ENCODE data around the gene SMIM15.
"Not testable (repeated sequence)": the region's sequence is repeated elsewhere in the genome, so short reads cannot be mapped to it uniquely, and the experiment has no call there.

Gene SMIM15, protein sequence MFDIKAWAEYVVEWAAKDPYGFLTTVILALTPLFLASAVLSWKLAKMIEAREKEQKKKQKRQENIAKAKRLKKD

DNA sequence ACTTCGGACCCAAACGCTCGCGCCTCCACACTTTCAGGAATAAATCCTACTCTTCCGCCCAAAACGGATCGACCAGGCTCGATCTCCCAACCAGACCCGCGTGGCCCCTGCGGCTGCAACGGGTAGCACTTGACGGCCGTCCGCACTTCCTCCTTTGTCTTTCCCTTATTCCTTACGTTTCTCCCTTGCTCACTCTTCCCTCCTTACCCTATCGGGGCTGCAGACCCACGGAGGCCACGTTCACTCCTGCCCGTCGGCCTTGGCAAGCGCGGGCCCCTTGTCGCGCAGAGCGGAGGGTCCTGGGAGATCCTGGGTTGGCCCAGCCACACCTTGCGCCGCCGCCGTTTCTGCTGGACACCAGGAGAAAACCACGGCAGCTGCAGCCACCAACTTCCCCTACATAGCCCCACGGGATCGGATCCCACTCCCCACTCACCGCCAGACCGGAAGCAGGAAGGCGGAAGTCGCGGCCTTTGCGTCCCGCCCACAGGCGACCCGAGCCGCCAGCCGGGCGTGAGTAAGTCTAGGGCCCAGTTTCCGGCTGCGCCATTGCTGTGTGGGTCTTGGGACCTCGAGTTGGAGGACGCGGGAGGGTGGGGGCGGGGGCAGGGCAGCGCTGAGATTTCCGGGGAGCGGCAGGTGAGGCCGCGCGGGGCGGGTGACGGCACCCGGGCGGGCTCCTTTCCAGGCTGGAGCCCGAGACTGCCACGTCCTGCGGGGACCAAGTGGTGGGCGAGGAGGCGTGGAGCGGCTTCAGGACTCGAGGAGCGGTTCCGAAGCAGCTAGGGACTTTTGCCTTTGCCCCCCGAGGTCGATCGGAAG is at the start of gene SMIM15:
Gene SMIM15 (minus strand): TSS at position 459 of the 822 bp plus-strand sequence. CDS start 2,297 bp downstream, outside the sequence.
- peak; percentile 57 to 74 for DNase-seq (ENCODE audit: low read depth in 2 of 2, low spot score in 1 of 2)

DNA sequence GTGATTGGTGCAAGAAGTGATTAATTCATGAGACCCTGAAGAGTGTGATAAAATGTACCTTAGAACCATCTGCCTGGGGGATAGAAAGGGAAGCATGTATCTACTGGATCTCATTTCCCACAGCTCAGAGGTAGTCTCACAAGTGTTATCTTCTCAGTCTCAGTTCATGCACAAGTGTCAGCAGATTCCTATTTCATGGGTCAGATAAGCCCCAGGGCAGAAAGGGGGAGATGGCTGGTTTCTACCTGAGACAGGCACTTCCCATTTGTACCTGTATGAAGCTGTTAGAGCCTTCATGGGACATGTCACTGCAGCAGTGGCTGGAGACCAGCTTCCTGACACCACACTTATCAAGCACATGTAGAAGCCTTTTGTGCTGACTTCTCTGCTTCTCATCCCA is 45.6 kb upstream of the SMIM15 start:
- no peak for DNase-seq (ENCODE audit: low read depth in 2 of 2, low spot score in 1 of 2)

DNA sequence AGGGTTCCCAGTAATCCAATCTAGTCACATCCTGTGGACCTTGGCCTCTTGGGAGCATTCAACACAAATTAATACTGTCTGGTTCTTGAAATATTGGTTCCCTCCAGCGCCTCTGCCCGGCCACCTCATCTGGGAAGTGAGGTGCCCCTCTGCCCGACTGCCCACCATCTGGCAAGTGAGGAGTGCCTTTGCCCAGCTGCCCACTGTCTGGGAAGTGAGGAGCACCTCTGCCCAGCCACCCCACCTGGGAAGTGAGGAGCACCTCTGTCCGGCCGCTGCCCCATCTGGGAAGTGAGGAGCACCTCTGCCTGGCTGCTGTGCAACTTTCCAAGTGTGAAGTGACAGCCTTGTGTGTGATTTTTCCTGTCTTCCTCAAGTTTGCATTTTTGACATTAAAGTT is 42.7 kb upstream of the SMIM15 start:
- no peak for DNase-seq (ENCODE audit: low read depth in 2 of 2, low spot score in 1 of 2)

DNA sequence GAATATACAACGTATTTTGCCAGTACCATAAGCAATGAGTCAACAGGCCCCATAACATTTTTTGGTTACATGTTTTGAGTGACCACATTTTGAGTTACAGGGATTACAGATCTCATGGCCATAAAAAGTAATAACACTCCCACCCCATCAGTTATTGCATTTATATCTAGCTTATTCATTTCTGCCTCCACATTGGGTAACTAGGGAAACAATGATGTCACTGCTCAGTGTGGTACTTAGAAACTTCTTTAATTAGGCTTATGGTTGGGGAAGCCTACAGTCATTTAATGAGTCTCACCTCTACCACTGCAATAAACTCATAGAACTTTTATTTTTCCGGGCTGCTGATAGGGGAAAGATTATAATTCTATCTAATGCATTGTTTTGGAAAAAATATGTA is 39.9 kb upstream of the SMIM15 start:
- DNase-seq (ENCODE audit: low read depth in 2 of 2, low spot score in 1 of 2), result no peak

DNA sequence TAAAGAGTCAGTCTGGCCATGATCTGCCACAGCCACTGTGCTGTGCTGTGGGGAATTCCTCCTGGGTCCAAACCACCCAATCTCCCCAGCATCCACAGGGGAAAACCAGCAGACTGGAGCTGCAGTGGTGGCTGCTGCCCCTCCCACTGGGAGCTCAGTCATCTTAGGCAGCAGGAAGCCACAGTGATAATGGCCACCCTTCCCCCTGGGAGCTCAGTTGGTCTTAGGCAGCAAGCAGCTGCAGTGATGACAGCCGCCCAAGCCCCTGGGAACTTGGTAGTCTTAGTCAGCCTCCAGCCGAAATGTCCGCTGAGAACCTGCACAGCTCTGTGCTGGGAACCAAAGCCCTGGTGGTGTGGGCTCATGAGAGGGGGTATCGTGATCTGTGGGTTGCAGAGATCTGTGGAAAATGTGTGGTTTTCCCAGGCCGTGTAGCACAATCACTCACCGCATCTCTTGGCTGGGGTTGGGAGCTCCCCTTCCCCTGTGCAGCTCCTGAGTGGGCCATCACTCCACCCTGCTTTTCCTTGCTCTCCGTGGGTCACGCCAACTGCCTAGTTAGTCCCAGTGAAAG is 38.4 kb upstream of the SMIM15 start:
- DNase-seq (ENCODE audit: low read depth in 2 of 2, low spot score in 1 of 2), result no peak

DNA sequence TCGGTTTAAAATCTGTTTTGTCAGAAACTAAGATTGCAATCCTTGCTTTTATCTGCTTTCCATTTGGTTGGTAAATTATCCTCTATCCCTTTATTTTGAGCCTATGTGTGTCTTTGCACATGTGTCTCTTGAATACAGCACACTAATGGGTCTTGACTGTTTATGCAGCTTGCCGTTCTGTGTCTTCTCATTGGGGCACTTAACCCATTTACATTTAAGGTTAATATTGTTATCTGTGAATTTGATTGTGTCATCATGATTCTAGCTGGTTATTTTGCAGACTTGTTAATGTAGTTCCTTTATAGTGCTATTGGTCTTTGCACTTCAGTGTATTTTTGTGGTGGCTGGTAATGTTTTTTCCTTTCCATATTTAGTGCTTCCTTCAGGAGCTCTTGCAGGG is 36.3 kb upstream of the SMIM15 start:
- DNase-seq (ENCODE audit: low read depth in 2 of 2, low spot score in 1 of 2), result no peak

DNA sequence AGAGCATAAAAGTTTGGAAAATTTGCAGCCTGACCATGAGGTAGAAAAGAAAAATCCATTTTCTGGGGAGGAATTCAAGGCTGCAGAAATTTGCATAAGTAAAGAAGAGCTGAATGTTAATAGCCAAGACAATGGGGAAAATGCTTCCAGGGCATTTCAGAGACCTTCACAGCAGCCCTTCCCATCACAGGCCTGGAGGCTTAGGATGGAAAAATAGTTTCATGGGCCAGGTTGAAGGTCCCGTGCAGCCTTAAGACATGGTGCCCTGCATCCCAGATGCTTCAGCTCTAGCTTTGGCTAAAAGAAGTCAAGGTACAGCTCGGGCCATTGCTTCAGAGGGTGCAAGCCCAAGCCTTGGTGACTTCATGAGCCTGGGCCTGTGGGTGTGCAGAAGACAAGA is 25.6 kb upstream of the SMIM15 start:
- DNase-seq (ENCODE audit: low read depth in 2 of 2, low spot score in 1 of 2), result not testable (repeated sequence)

DNA sequence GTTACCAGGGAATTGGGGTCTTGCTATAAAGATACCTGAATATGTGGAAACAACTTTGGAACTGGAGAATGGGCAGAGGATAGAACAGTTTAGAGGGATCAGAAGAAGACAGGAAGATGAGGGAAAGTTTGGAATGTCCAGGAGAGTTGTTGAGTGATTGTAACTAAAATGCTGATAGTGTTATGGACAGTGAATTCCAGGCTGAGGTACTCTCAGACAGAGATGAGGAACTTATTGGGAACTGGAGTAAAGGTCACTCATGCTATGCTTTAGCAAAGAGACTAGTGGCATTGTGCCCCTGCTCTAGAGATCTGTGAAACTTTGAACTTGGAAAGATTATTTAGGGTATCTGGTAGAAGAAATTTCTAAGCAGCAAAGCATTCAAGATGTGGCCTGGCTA is 25.1 kb upstream of the SMIM15 start:
- DNase-seq (ENCODE audit: low read depth in 2 of 2, low spot score in 1 of 2), result not testable (repeated sequence)

DNA sequence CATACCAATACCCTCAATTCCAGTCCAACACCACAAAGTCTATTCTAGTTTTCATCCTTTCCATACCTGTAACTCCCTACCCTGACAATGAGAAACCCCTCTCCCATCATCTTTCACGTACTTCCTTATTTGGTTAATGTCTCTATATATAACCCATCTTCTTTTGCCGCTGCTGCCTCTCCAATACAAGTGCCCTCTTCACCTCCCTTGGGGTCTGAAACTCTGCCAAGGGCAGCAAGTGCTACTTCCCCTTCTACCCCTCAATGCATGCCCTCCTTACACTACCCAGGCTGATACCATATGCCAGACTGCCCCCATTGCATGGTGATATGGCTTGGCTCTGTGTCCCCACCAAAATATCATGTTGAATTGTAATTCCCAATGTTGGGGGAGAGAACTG is 24.4 kb upstream of the SMIM15 start:
- no peak for DNase-seq (ENCODE audit: low read depth in 2 of 2, low spot score in 1 of 2)

DNA sequence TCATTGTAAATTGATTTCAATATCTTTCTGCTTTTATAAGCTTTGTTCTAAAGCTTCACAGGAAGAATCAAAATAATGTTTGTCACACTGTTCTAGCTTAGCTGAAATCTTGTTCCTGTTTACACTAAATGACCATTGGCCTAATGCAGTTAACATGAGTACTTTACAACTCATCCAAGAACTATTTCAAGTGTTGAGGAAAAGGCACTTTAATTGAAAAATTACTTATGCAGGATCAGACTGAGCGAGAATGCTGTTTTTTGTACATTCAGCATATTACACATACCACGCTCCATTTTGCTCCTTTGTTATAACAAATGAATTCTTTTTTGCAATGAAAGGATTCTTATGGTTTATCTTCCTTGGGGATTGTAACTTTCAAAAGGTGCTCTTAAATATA is 22.4 kb upstream of the SMIM15 start:
- no peak for DNase-seq (ENCODE audit: low read depth in 2 of 2, low spot score in 1 of 2)

DNA sequence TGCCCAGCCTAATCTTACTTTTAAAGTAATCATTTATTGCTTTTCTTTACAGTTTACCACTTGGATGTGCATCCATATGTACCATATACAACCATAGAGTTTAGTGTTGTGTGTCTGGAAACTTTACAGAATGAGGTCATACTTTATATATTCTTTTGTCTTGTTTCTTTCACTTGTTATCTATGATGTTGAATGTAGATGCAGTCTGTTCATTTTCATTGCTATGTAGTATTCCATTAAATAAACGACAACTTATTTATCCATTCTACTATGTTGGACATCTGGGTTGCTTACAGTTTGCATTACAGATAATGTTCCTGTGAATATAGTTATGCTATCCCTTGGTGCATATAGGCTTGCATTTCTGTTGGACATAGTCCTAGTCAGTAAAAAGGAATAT is 21.3 kb upstream of the SMIM15 start:
- no peak for DNase-seq (ENCODE audit: low read depth in 2 of 2, low spot score in 1 of 2)

DNA sequence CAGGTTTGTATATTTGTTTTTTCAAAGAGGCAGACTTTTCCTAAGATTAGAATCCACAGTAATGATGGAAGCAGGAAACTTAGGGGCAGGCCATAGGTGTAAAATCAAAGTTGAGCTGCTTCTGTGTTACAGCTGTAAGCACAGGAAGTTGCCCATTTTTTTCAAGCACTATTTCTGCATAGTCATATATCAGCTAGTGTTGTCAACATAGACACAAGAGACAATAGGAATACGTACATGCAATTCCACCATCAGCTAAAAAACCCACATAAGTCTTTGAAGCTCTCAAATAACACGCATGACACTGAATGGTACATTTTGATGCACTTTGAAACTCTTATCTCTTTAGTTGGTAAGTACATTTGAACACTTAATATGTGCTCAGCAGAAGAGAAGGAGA is 20.2 kb upstream of the SMIM15 start:
- DNase-seq (ENCODE audit: low read depth in 2 of 2, low spot score in 1 of 2), result no peak

DNA sequence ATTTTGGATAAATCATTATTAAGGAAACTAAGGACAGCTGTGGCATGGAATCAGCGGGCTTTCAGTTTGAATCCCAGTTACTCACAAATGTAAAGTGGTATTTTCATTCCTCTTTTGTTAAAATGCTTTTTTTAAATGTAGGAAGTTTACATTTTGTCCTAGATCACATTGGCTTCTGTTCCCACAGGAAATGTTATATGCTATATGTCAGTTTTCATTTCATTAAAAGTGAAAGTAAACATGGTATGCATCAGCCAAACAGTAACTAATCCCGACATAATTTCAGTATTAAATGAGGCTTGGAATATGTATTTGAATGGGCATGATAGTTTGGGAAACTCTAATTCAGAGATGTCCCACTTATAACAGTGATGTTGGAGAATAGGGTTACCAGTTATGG is 18.6 kb upstream of the SMIM15 start:
- no peak for DNase-seq (ENCODE audit: low read depth in 2 of 2, low spot score in 1 of 2)

DNA sequence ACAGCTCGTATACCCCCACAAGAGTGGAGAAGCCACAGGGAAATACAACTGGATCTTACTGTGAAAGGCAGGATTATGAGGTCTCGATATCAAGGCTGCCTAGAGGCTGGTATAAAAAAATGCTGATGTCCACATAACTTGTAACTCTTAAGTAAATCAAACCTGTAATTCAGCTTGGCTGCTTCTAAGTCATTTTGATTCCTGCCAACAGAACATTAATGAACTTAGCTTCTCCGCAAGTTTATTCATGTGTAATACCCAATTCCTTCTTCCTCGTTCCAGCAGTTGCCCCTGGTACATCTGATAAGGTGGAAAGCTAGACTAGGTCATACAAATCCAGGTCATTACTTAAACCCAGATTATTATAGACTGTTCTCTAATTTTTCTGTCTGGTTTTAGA is 16.4 kb upstream of the SMIM15 start:
- DNase-seq (ENCODE audit: low read depth in 2 of 2, low spot score in 1 of 2), result no peak

DNA sequence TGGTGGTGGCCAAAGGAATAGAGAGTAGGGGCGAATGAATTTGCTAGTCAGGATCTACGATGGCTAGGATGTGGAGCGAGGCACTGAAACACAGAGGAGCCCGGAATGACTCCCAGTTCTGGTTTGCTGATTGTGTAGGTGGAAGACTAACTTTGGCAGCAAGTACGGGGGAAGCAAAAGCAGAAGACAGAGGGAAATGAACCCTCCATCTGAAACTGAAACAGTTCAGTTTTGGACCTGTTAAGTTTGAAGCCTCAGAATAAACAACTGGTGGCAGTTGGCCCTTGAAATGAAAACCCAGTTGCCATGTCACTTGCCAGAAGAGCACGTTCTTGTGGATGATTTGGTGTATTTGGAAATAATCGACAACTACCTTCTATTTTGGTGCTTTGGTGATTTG is 15.4 kb upstream of the SMIM15 start:
- no peak for DNase-seq (ENCODE audit: low read depth in 2 of 2, low spot score in 1 of 2)

DNA sequence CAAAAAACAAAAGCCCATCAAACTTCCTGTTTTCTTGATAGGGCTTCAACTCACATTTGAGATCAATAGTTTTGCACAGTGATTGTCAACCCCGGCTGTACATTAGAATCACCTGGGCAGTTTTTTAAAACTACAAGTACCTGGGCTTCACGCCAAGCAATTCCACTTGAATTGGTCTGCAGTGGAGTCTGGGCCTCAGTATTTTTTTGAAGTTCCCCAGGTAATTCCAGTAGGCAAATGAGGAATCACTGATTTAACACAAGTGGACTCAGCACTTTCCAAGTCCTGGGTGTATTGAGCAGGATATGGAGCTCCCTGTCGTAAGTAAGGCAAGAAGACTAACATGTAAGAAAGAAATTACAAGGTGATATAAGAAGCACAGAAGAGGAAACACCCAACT is 14.8 kb upstream of the SMIM15 start:
- DNase-seq (ENCODE audit: low read depth in 2 of 2, low spot score in 1 of 2), result no peak

DNA sequence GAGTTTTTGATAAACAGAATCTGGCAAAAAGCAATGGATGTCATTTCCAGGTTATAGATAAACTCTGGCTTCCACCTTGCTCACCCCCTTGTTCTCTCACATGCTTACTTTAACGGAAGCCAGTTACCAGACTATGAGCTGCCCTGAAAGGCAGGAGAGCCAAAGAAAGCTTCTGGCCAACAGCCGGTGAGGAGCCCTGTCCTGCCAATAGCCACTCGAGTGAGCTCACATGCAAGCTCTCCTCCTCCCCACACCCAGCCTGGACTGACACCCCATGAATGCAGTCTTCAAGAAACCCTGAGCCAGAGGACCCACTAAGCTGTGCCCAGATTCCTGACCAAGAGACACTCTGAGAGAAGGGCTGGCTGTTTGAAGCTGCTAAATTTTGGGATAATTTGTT is 14.4 kb upstream of the SMIM15 start:
- DNase-seq (ENCODE audit: low read depth in 2 of 2, low spot score in 1 of 2), result no peak

DNA sequence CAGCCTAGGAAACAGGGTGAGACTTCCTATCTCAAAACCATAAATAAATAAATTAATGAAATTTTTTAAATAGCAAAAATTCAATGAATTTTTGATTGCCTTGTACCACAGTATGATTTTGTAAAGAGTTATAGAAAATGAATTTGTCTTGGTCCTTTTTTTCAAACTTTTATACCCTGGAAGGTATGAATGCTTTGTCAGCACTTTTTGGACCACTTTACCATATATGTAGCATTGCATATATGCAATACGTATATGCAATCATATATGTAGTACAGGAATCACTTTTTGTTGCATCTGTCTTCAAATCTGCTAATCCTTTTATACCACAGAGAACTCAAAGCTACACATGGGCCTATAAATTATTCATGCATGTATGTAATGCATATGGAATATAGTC is 9.2 kb upstream of the SMIM15 start:
- DNase-seq (ENCODE audit: low read depth in 2 of 2, low spot score in 1 of 2), result no peak

DNA sequence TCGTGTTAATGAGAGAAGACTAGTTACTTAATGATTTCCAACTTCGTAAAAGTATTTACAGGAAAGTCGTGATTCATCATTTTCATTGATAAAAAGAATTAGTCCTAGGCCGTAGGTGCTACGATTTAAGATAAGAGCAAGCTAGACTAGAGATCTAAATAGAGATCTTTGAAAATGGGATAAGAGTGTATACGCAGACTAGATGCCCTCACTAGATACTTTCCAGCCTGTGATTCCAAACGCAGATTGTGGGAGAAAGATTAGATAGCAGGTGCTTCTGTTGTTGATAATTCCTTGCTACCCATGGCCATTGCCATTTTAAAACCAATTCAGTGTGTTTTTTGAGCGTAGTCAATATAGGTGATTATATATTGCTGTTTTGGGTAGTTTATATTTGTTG is 6.7 kb upstream of the SMIM15 start:
- no peak for DNase-seq (ENCODE audit: low read depth in 2 of 2, low spot score in 1 of 2)

DNA sequence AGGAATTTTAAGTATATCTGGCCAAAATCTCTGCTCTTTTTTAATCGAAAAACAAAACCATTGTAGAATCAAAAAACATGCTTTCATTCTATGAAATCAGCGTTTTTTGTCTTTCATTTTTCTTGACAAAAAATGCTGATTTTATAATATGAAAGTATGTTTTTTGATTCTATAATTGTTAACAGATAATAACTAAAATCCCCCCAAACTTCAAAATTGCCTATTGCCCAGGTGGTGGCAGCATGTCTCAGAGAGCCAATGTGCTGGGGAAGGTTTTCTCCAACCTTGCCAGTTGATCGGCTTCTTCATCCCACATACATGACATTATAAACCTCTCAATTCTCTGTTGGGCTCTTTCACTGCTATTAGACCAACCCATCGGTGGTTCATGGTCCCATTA is 5.1 kb upstream of the SMIM15 start:
- DNase-seq (ENCODE audit: low read depth in 2 of 2, low spot score in 1 of 2), result no peak

DNA sequence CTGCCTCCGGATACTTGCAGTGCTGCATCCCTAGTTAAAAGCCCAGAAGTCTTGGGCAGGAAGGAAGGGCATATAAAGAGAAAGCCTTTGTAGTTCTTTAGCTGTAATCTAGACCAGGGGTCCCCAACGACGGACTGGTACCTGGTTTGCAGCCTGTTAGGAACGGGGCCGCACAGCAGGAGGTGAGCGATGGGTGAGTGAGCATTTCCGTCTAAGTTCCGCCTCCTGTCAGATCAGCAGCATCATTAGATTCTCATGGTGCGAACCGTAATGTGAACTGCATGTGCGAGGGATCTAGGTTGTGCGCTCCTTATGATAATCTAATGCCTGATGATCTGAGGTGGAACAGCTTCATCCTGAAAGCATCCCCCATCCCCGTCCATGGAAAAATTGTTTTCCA is 1.6 kb upstream of the SMIM15 start:
- DNase-seq (ENCODE audit: low read depth in 2 of 2, low spot score in 1 of 2), result no peak

DNA sequence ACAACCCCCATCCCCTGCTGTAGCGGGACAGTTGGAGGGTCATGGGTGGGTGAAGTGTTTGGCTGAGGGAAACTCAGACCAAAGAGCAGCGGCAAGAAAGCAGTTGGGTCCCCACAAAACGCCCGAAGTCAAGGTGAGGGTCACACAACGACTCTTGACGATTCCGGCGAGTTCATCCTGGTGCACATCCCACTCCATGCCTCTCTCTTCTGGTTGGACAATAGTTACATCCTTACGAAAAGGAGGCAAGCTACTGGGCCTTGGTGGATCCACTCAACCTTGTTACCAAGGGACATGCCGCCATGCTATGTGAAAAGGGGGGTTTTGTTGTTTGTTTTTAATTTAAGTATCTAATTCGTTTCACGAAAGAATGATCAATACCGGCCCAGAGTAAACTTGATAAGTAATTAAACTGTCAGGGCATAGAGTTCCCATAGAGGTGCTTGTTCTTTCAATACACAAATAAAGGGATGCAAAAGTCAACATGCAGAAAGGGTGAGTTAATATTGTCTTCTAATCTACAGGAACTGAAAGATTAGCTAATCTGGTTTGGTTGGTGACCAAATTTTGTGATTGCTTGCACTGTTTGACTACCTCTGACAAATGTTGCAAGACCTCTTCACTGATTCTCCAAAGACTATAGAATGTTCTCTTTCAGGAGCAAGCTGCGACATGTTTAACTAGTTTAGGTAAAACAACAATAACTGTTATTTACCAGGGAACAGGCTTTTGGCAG is 732 bp upstream of the SMIM15 start:
- DNase-seq (ENCODE audit: low read depth in 2 of 2, low spot score in 1 of 2), result no peak

All from stimulated activated CD8-positive, alpha-beta memory T cell treated with anti-CD3 and anti-CD28 coated beads, Interleukin-4, amount 100 ng/mL, for 4 hours (primary cell).